ENCODE data around the gene TTLL11.

Gene TTLL11

GRCh38 chr9:122092611-122093506 lies at the start of gene TTLL11:
Gene TTLL11 (minus strand): TSS chr9:122093308. CDS start chr9:122093148, 160 bp downstream.
- peak; percentile 92 for DNase-seq (ENCODE audit: low read depth)

- no peak for DNase-seq (ENCODE audit: low read depth)
Measured at GRCh38 chr9:122141671-122142070, 48.6 kb upstream of the TTLL11 start.

- DNase-seq (ENCODE audit: low read depth) = no peak
Measured at GRCh38 chr9:122140368-122141193, 47.5 kb upstream of the TTLL11 start.

- no peak for DNase-seq (ENCODE audit: low read depth)
Measured at GRCh38 chr9:122138560-122139268, 45.6 kb upstream of the TTLL11 start.

- DNase-seq (ENCODE audit: low read depth) = no peak
Measured at GRCh38 chr9:122135529-122135859, 42.4 kb upstream of the TTLL11 start.

GRCh38 chr9:122134822-122135528 lies 41.9 kb upstream of the TTLL11 start:
- DNase-seq (ENCODE audit: low read depth) = no peak

GRCh38 chr9:122133984-122134535 lies 41.0 kb upstream of the TTLL11 start:
- no peak for DNase-seq (ENCODE audit: low read depth)

GRCh38 chr9:122133263-122133983 lies 40.3 kb upstream of the TTLL11 start:
- no peak for DNase-seq (ENCODE audit: low read depth)

GRCh38 chr9:122132539-122132938 lies 39.4 kb upstream of the TTLL11 start:
- DNase-seq (ENCODE audit: low read depth) = no peak

GRCh38 chr9:122131401-122132001 lies 38.4 kb upstream of the TTLL11 start:
- no peak for DNase-seq (ENCODE audit: low read depth)

GRCh38 chr9:122130837-122131236 lies 37.7 kb upstream of the TTLL11 start:
- DNase-seq (ENCODE audit: low read depth) = no peak

GRCh38 chr9:122129969-122130368 lies 36.9 kb upstream of the TTLL11 start:
- DNase-seq (ENCODE audit: low read depth) = no peak

- no peak for DNase-seq (ENCODE audit: low read depth)
Measured at GRCh38 chr9:122128969-122129343, 35.8 kb upstream of the TTLL11 start.

- DNase-seq (ENCODE audit: low read depth) = no peak
Measured at GRCh38 chr9:122128007-122128968, 35.2 kb upstream of the TTLL11 start.

GRCh38 chr9:122127396-122127798 lies 34.3 kb upstream of the TTLL11 start:
- no peak for DNase-seq (ENCODE audit: low read depth)

GRCh38 chr9:122126331-122127261 lies 33.5 kb upstream of the TTLL11 start:
- no peak for DNase-seq (ENCODE audit: low read depth)

GRCh38 chr9:122125509-122126330 lies 32.6 kb upstream of the TTLL11 start:
- no peak for DNase-seq (ENCODE audit: low read depth)
